Activated T-helper 2 cell treated with anti-CD3 and anti-CD28 coated beads, Interferon-gamma antibody, Interleukin-2, Interleukin-4, amounts not matched to agents 10 μg/mL and 5 μg/mL and 100 μg/mL, durations not matched to agents 14 hours and 24 hours and 36 hours (primary cell): Measurements from ENCODE around the gene C8G. TPM values are rescaled to one million over a fixed set of nuclear protein-coding genes. Genes with fewer than 3 reads are reported as not detected.
A peak's percentile ranks its signal among the peaks of the same experiment; 100 is the strongest.

Experiments used
- DNase-seq: peaks from one replicate; pipeline ENCODE4 v3.0.0; 2021; ENCODE audit warnings: low spot score
- H3K27ac Mint-ChIP-seq: one replicate; pipeline ENCODE4 v1.8.0; 2021; ENCODE audit warnings: mixed read lengths
- H3K27me3 Mint-ChIP-seq: one replicate; pipeline ENCODE4 v1.8.0; 2021; ENCODE audit warnings: low read depth, mixed read lengths
- H3K36me3 Mint-ChIP-seq: one replicate; pipeline ENCODE4 v1.8.0; 2021; ENCODE audit warnings: low read depth, mixed read lengths
- H3K4me1 Mint-ChIP-seq: one replicate; pipeline ENCODE4 v1.8.0; 2021; ENCODE audit warnings: low read depth, mixed read lengths
- H3K4me3 Mint-ChIP-seq: one replicate; pipeline ENCODE4 v1.8.0; 2021; ENCODE audit warnings: low read depth, mild to moderate bottlenecking, moderate library complexity, mixed read lengths
- H3K9me3 Mint-ChIP-seq: one replicate; pipeline ENCODE4 v1.8.0; 2021; ENCODE audit warnings: mixed read lengths
- intact Hi-C: fragments of 100-400 bp; cut with micrococcal nuclease; formaldehyde crosslinking; loops from one replicate; pipeline ENCODE4 v1.15.1; 2023
- total RNA-seq: library from RNA; stranded (reverse); gene quantifications from 2 replicates; pipeline ENCODE4 v1.2.3, GENCODE V29; 2022

The C8G gene
- 0.76 and 0.89 TPM in 2 replicates for total RNA-seq

DNA sequence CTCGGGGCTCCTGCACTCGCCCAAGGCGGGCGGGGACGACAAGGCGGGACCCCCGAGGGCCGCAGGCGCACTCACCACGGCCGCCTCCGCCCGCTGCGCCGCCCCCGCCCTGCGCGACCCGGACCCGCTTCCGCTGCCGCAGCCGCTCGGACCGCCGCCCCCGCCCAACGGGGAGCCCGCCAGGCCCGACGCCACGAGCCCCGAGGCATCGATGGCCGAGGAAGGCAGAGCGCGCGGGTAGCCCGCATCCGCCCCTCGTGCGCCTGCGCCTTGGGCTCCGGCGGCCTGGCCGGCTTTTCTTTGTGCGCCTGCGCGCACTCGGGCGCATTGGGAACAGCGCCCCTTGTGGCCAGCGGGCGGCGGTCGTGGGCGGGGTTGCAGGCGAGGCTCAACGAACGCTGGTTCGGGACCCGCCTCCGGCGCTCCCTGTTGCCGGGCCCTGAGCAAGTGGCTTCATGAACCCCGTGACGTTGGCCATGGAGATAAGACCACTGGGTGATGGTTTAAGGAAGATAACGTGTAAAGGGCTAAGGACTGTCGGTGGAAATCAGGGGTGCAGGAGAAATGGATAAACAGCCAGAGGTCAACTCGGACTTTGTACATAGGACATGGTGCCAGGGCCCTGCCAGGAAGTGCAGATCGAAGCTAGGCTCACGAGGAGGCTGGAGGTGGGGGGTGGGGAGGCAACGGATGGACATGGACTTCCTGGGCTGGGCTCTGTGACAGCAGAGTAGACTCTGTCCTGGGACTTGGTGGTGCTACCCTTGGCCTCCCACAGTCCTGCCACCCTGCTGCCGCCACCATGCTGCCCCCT is at the start of gene C8G, which contains the start of gene FBXW5:
TSS of gene C8G (plus strand) at position 725 of the 814 bp plus-strand sequence. CDS start at position 803, 78 bp downstream.
TSS of gene FBXW5 (minus strand) at position 220 of the 814 bp plus-strand sequence. CDS start 655 bp downstream, outside the sequence.
- H3K36me3 Mint-ChIP-seq: peaks cover 21% of the 10 kb centered on the region
- peak; percentile 95 for DNase-seq
- H3K4me1 Mint-ChIP-seq: peaks cover 3% of the 10 kb centered on the region
- intact Hi-C loops: loop anchor here (1.0 to 2.0 kb wide), 4 partner anchors 42 to 101 kb away; partner anchors contain the start of genes PHPT1 and TRAF2
- peak within 1 kb of the TSS; percentile 79 for H3K4me3 Mint-ChIP-seq
- H3K27me3 Mint-ChIP-seq: no peaks in the 10 kb centered on the region
- H3K9me3 Mint-ChIP-seq: no peaks in the 10 kb centered on the region
- peak within 1 kb of the TSS; percentile 82 for H3K27ac Mint-ChIP-seq

- Mint-ChIP-seq H3K27me3 (no peaks in the 10 kb centered on the region), H3K27ac (no peak overlapping the region), H3K9me3 (no peaks in the 10 kb centered on the region), H3K36me3 (peaks cover 61% of the 10 kb centered on the region), H3K4me3 (no peak overlapping the region), H3K4me1 (peaks cover 19% of the 10 kb centered on the region)
- DNase-seq: no peak
- intact Hi-C loops: no loop called here
Observed at GRCh38 chr9:136896027-136896426, 49.0 kb upstream of the C8G start.

DNA sequence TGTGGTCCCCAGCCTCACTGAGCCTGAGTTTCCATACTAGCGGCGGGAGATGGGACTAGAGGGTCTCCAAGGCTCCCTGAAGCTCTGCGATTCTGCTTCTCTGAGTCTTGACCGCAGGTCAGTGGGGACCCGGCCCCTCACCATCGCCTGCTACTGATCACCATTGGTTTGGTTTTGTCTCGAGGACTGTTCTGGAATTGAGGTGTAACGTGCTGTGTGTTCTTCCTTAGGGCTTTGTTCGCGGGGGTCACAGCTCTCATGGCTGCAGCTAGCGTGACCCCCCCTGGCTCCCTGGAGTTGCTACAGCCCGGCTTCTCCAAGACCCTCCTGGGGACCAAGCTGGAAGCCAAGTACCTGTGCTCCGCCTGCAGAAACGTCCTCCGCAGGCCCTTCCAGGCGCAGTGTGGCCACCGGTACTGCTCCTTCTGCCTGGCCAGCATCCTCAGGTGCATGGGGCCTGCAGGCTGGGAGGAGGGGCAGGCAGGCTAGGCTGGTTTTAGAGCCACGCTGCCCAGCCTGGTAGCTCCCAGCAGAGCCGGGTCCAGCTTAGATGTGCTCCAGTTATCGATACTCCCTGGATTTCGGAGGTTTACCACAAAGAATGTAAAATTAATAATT is 46.5 kb upstream of the C8G start:
- H3K9me3 Mint-ChIP-seq: no peaks in the 10 kb centered on the region
- H3K4me3 Mint-ChIP-seq: no peak overlapping the region
- H3K4me1 Mint-ChIP-seq: peaks cover 41% of the 10 kb centered on the region
- H3K27ac Mint-ChIP-seq: peak overlapping the region; percentile 28
- intact Hi-C loops: no loop called here
- H3K27me3 Mint-ChIP-seq: no peaks in the 10 kb centered on the region
- DNase-seq: no peak
- peaks cover 68% of the 10 kb centered on the region for H3K36me3 Mint-ChIP-seq

DNA sequence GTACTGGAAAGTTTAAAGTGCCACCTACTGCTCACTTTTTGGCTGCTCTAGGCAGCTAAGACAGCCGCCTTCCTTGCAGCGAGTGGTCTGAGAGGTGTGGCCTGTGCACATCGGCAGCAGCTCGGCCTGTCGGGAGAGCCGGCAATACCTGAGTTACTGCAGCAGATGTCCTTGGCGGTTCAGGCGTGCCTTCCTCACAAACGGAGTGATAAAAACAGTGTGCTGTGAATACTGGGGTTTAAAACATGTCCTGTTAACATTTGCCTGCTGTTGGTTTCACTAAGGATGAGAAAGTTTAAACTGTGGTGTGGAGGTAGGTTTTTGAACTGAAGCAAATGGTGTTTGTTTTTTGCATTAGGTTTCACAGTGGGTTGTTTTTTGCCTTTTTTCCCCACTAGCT is 45.8 kb upstream of the C8G start:
- Mint-ChIP-seq H3K4me1 (peaks cover 42% of the 10 kb centered on the region), H3K9me3 (no peaks in the 10 kb centered on the region), H3K27me3 (no peaks in the 10 kb centered on the region), H3K4me3 (no peak overlapping the region), H3K36me3 (peaks cover 66% of the 10 kb centered on the region), H3K27ac (peak overlapping the region; percentile 14)
- intact Hi-C loops: no loop called here
- no peak for DNase-seq

GRCh38 chr9:136900556-136900955 is 44.5 kb upstream of the C8G start:
- Mint-ChIP-seq H3K9me3 (no peaks in the 10 kb centered on the region), H3K36me3 (peaks cover 70% of the 10 kb centered on the region), H3K4me3 (peak overlapping the region; percentile 34), H3K27ac (peak overlapping the region; percentile 95), H3K4me1 (peaks cover 47% of the 10 kb centered on the region), H3K27me3 (no peaks in the 10 kb centered on the region)
- intact Hi-C loops: no loop called here
- DNase-seq: no peak

GRCh38 chr9:136900988-136901515 is 44.0 kb upstream of the C8G start:
- H3K4me3 Mint-ChIP-seq: no peak overlapping the region
- H3K27me3 Mint-ChIP-seq: no peaks in the 10 kb centered on the region
- DNase-seq: no peak
- intact Hi-C loops: no loop called here
- H3K4me1 Mint-ChIP-seq: peaks cover 48% of the 10 kb centered on the region
- H3K9me3 Mint-ChIP-seq: no peaks in the 10 kb centered on the region
- H3K36me3 Mint-ChIP-seq: peaks cover 75% of the 10 kb centered on the region
- peak overlapping the region; percentile 95 for H3K27ac Mint-ChIP-seq

DNA sequence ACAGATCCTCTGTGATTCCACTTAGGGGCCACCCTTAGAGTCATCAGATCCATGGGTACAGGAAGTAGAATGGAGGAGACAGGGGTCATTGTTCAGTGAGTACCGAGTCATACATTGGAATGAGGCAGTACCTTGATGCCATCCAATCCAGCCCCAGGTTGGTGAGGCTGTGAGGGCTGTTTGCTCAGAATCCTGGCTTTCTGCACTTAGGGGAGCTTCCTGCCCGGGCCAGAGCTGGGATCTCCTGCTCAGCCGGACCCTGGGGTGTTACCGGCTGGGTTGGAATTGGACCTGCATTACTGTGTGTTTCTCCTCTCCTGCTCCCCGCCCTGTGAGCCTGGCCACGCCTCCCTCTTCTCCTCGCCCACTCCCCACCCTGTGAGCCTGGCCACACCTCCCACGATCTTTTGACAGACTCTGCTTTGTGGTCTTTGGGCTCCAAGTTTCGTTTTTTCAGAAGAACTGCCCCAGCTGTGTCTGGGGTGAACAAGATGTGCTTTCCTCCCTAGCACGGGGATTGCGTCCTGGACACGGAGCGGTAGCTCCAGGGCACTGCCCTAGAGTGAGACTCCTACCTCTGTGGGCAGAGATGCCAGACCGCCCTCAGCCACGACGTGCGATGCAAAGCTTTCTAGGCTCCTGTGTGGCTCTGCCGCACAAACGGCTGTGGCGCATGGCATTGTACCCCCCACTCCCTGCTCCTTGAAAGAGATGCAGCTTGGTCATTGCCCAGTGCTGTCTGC is 43.4 kb upstream of the C8G start:
- Mint-ChIP-seq H3K4me3 (peak overlapping the region; percentile 67), H3K4me1 (peaks cover 52% of the 10 kb centered on the region), H3K27me3 (no peaks in the 10 kb centered on the region), H3K27ac (peak overlapping the region; percentile 95), H3K36me3 (peaks cover 78% of the 10 kb centered on the region), H3K9me3 (no peaks in the 10 kb centered on the region)
- DNase-seq: peak; percentile 73
- intact Hi-C loops: loop anchor here (1.0 to 2.0 kb wide), 5 partner anchors 15 to 52 kb away; partner anchors contain the start of genes C8G, EDF1, FBXW5 and PHPT1

GRCh38 chr9:136902259-136902821 is 42.7 kb upstream of the C8G start:
- H3K4me3 Mint-ChIP-seq: peak overlapping the region; percentile 70
- H3K27me3 Mint-ChIP-seq: no peaks in the 10 kb centered on the region
- peak overlapping the region; percentile 95 for H3K27ac Mint-ChIP-seq
- H3K9me3 Mint-ChIP-seq: no peaks in the 10 kb centered on the region
- peaks cover 47% of the 10 kb centered on the region for H3K4me1 Mint-ChIP-seq
- DNase-seq: peak; percentile 81
- intact Hi-C loops: loop anchor here (1.0 to 2.0 kb wide), 5 partner anchors 16 to 53 kb away; partner anchors contain the start of genes C8G, EDF1, FBXW5 and PHPT1
- peaks cover 80% of the 10 kb centered on the region for H3K36me3 Mint-ChIP-seq

DNA sequence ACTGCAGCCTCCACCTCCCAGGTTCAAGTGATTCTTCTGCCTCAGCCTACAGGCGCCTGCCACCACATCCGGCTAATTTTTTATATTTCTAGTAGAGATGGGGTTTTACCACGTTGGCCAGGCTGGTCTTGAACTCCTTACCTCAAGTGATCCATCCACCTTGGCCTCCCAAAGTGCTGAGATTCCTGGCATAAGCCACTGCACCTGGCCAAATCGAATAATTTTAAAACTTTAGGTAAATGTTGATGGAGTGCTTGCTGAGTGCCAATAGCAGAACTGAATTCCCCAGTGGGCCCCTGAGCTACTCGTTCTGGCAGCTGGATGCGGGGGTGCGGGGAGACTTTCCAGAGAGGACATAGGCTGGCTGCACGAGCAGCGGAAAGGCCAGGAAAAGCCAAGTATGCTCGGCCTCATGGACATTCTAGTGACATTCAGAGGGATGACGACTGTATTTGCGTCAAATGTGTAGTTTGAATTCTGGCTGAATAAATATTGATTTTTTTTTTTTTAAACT is 41.9 kb upstream of the C8G start:
- Mint-ChIP-seq H3K36me3 (peaks cover 84% of the 10 kb centered on the region), H3K4me1 (peaks cover 47% of the 10 kb centered on the region)

DNA sequence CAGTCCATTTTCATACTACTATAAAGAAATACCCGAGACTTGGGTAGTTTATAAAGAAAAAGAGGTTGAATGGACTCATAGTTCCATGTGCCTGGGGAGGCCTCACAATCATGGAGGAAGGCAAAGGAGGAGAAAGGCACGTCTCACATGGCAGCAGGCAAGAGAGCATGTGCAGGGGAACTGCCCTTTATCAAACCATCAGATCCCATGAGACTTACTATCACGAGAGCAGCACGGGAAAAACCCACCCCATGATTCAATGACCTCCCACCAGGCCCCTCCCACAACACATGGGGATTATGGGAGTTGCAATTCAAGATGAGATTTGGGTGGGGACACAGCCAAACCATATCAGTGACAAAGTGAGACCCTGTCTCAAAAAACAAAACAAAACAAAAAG is 38.8 kb upstream of the C8G start:
- Mint-ChIP-seq H3K27me3 (no peaks in the 10 kb centered on the region), H3K27ac (peak overlapping the region; percentile 83), H3K36me3 (peaks cover 71% of the 10 kb centered on the region), H3K9me3 (no peaks in the 10 kb centered on the region), H3K4me3 (no peak overlapping the region), H3K4me1 (peaks cover 33% of the 10 kb centered on the region)
- no peak for DNase-seq
- intact Hi-C loops: no loop called here

More for the DNA sequence above, 41.9 kb upstream of the C8G start:
- DNase-seq: no peak
- Mint-ChIP-seq H3K9me3 (no peaks in the 10 kb centered on the region), H3K4me3 (peak overlapping the region; percentile 21), H3K27me3 (no peaks in the 10 kb centered on the region), H3K27ac (peak overlapping the region; percentile 95)
- intact Hi-C loops: loop anchor here (2.0 kb wide), 1 partner anchor 42 kb away; the partner anchor contains the start of genes C8G and FBXW5

- H3K27ac Mint-ChIP-seq: peak overlapping the region; percentile 62
- DNase-seq: no peak
- no peak overlapping the region for H3K4me3 Mint-ChIP-seq
- no peaks in the 10 kb centered on the region for H3K9me3 Mint-ChIP-seq
- intact Hi-C loops: no loop called here
- H3K36me3 Mint-ChIP-seq: peaks cover 63% of the 10 kb centered on the region
- no peaks in the 10 kb centered on the region for H3K27me3 Mint-ChIP-seq
- peaks cover 24% of the 10 kb centered on the region for H3K4me1 Mint-ChIP-seq
Observed at GRCh38 chr9:136907011-136907914, 37.8 kb upstream of the C8G start.
